SH-SY5Y (cell line): Measurements from ENCODE around the gene OTOG.

ENCODE experiments used
- GATA2 ChIP-seq: IDR thresholded peaks from 2 replicates; pipeline ENCODE4 v1.6.1; 2011; ENCODE audit warnings: mild to moderate bottlenecking, low read depth, low read length
- GATA3 ChIP-seq: IDR thresholded peaks from 2 replicates; pipeline ENCODE4 v1.6.1; 2011; ENCODE audit warnings: low read depth, mild to moderate bottlenecking, low read length, moderate library complexity

The OTOG gene

DNA sequence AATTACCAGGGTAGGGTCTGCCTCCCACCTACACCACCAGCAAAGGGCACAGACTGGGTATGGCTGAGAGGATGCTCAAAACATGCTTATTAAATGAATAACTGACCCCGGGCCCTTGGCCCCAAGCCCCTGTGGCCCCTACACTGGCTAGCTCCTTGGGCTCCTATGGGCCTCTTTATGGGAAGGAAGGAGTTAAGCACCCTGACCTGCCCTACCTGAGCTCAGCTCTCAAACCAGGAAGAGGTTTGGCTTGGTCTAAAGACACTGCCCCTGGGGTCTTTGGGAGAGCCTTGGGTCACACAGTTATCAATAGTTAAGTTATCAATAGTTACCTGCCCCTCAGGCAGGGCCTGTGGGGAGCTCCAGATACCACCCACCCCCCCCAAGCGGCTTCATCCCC is 4.0 kb upstream of the OTOG start:
- TF ChIP-seq GATA2 (no peak), GATA3 (no peak)

DNA sequence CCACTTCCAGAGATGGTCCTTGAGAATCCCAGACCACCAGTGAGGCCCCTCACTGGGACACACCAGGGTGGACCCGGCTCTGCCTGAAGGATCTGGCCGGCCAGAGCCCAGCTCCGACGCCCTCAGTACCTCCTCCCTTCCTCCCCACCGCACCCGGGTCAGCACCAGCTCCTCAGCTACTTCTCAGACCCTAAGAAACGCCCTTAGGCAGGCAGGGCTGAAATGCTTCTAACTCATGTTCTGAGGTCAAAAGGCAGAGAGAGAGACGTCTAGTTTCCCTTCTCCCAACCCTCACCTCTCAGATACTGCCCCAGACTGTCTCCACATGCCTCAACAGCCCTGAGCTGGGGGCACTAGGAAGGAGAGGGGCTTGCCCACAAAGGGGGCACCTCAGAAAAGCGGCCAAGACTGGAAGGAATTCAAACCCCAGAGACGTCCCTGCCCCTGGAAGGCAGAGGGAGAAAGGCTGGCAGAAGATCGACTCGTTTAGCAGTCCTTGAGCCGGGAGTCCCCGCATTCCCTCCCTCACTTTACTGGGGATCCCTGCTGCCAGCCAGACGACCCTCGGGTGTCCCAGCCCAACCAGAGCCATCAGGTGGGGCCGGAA is 3.4 kb upstream of the OTOG start:
- TF ChIP-seq GATA3 (no peak), GATA2 (no peak)

DNA sequence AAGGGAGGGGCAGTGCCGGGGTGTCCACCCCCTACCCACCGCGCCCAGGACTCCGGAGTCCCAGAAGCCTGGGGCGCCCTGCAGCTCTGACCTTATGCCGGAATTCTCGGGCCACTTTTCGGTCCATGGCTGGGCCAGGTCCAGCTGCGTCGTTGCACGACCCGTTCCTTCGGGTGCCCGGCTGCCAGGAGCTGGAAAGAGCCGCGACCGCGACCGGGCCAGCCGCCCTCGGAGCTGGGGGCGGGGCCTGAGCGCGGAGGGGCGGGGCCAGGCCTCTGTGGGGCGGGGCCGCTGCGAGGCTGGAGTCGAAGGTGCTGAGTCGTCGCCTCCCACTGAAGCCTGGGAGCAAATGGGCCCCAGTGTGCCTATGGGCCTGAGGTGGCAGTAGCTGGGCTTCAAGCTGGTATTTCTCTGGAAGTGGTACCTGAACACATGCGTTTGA is 2.9 kb upstream of the OTOG start, which contains the start of gene USH1C:
TSS of gene USH1C (minus strand) at position 236 of the 442 bp plus-strand sequence. CDS start at position 127, 109 bp downstream.
- no peak for TF ChIP-seq GATA2
- no peak for TF ChIP-seq GATA3

DNA sequence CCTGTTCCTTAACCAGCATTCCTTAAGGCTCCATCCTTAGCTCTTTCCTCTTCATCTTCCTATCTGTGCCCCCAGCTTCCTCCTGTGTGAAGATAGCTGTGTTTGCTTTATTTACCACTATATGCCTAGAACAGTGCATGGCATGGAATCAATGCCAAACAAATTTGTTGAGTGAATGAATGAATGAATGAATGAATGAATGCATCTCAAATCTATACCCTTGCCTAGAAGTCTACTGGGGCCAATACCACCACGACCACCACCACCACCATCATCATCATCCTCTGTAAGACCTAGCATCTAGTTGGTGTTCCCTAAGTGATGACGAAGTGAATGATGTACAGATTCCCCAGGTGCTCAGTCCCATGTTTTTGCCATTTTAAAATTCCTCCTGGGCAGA is 819 bp upstream of the OTOG start:
- TF ChIP-seq GATA3 (no peak), GATA2 (no peak)

DNA sequence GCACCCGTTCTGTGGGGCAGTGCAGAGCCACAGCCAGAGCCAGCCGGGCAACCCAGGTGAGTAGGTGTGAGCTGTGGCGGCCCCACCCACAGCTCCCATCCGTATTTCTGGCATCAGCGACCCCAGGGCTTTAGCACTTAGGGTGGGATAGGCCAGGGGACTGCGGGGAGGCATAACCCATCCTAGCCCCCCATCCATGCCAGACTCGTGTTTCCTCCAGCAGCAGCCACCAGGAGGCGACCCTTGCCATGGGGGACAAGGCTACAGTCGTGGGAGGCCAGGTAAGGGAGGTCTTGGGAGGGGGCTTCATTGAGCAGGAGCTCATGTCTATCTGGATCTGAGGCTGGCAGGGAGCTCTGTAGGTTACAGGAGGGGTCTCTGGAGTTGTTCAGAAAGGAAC is 873 bp downstream of the OTOG start:
- TF ChIP-seq GATA2 (no peak), GATA3 (no peak)

DNA sequence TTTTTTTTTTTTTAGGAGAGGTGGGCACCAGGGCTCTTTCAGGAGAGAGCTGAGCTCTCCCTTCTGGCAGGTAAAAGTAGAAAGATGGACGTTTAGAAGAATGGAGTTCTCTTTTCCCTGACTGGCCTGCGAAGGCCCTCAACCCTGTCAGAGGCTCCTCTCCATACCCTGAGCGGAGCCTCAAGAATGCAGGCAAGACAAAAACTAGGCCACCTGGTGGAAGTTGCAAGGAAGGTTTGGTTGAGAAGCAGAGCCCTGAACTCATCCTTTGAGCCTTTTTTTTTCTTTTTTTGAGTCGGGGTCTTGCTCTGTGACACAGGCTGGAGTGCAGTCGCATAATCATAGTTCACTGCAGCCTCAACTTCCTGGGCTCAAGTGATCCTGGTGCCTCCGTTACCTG is 1.4 kb downstream of the OTOG start:
- TF ChIP-seq GATA3 (no peak), GATA2 (no peak)

DNA sequence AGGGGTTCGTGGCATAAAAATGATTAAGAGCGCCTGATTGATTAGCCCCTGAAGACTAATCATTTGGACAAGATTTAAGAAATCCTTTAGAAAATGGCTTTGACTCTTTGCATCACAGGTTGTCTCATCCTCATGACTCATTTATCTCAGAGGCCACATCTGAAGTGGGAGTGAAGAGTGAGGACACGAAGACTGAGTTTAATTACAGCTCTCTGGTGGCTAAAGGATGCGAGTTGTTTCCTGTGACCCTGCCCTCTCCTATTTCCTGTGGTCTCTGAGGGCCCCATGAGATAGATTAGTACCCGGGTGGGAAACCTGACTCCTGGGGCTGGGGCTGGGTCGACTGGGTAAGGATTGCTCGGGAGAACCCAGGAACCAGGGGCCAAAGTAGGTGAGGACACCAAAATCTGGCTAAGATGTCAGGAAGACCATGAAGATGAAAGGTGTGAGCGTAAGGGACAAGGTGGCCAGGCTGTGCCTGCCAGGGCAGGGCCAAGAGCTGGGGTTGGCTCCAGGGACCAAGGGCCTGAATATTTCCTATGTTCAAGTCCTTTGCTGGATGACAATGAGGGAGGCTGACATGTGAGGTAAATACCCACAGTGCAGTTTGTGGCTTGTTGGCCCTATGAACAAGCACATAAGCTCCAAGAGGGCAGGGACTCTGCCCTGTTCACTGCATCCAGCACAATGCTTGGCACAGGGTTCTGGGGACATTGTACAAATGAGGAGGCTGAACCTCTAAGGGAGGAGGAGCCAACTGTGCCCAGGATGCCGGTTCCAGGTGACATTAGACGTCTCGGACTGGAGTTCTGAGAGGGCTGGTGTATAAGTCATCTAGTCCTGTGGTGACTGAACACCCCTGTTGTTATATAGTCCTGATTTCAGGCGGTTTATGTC is 3.6 kb downstream of the OTOG start:
- TF ChIP-seq GATA2 (no peak), GATA3 (no peak)

DNA sequence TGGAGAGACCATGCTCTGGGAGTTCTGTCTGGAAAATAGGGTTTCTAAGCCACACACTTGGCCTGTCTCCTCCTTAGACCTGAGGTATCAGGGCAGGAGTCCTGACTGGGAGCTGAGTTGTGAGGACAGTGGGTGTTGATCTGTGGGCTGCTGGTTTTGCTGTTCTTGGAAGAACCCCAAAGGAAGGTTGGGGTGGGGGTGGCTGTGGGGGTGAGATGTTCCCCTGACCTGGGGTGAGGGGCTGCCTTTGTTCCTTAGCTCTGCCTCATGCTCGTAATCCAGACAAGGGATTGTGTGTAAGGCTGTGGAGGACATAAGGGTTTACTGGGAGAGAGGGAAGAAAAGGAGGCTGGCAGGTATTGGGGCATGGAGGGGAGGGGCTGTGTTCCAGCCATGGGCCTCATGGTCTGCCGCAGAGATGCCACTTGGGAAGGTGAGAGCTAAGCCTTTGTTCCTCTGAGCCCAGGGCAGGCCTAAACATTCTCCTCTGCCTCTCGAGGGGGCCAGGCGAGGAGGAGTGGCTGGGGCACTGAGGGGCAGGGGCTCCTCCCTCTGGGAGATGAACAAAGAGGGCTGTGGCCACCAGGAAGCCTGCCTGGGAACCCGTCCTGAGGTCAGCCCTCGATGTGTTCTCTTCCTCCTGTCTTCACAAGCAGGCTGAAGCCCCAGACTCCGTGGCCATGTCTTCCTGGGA is 4.4 kb downstream of the OTOG start:
- TF ChIP-seq GATA2 = no peak
- TF ChIP-seq GATA3 = no peak

DNA sequence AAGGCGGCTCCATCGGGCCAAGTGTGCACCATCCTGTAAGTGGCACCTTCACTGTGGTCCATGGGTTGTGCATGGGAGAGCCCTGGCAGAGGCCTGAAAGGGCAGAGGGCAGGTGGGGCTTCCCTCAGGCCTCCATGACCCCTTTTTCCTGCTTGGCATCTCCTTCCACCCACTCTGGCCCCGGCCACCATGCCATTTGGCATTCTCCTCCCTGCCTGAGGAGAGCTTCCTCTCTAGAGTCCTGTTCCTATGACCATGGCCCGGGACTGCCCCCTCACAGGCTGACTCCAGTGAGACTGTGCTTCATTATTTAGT is 4.9 kb downstream of the OTOG start:
- no peak for TF ChIP-seq GATA3

DNA sequence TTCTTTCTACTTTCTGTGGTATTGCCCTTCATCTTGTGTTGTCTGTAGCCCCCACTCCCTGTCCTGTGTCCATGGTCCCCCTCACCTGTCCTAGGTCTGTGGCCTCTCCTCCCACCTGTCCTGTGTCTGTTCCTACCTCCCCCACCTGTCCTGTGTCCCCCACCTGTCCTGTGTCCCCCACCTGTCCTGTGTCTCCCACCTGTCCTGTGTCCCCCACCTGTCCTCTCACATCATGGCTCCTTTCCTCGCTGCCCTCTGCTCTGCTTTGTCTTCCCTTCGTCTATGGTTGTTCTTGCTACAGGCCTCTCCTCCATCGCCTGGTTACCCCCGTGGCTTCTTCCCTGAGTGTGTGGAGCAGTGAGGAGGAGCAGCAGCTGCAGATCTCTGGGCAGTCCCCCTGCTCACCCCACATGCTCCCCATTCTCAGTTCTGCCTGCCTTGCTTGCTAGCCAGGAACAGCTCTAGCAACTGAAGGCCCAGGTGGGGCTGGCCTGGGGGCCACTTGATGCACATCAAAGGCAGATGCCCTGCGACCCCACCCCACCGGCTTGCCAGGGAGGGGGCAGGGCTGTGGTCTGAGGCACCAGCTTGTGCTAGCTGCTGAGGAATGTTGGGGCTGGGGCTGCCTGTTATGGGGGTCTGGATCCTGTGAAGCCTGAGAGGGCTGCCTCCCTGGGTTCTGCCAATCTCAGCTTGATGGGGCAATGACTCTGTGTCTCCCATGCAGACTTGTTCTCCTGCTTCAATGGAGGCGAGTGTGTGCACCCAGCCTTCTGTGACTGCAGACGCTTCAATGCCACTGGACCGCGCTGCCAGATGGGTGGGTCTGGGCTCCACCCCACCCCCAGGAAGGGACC is 5.6 kb downstream of the OTOG start:
- no peak for TF ChIP-seq GATA2
- TF ChIP-seq GATA3 = no peak

DNA sequence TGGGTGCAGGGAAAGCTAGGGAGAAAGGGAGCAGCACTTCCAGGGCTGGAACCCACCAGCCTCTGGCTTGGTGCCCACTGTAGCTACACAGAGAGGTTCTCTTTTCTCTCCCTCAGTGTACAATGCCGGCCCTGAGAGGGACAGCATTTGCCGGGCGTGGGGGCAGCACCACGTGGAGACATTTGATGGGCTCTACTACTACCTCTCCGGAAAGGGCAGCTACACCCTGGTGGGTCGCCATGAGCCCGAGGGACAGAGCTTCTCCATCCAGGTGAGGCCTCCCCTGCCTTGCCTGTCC is 6.1 kb downstream of the OTOG start:
- TF ChIP-seq GATA3 (no peak), GATA2 (no peak)

DNA sequence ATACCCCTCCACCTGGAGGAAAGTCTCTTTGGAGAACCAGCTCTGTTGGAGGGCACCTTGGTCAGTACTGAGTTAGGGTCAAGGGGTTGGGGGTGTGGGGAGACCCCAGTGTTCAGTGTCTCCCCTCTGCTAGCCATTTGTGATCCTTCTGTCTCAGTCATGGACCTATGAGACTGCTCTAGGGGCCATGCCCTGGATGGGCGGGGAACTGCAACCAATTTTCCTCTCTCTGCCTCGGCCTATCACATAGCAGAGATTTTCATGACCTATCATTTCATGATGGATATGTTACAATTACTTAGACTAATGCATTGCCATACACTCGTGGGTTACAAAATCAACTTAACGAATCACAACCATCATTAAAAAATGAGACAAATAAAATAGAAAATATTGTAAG is 7.4 kb downstream of the OTOG start:
- TF ChIP-seq GATA2 (no peak), GATA3 (no peak)

DNA sequence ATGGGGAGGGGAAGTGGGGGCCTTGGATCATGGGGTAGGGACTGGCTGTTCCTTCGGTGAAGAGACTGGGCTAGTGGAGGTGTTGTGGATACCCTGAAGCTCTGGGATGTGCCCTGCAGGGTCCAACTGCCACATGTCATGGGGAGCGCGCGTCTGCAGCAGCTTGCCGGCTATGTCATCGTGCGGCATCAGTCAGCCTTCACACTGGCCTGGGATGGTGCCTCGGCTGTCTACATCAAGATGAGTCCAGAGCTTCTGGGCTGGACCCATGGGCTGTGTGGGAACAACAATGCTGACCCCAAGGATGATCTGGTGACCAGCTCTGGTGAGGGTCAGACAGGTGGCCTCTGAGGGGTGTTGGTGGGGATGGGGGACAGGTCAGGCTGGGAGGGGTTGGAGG is 9.9 kb downstream of the OTOG start:
- TF ChIP-seq GATA2 = no peak
- no peak for TF ChIP-seq GATA3

DNA sequence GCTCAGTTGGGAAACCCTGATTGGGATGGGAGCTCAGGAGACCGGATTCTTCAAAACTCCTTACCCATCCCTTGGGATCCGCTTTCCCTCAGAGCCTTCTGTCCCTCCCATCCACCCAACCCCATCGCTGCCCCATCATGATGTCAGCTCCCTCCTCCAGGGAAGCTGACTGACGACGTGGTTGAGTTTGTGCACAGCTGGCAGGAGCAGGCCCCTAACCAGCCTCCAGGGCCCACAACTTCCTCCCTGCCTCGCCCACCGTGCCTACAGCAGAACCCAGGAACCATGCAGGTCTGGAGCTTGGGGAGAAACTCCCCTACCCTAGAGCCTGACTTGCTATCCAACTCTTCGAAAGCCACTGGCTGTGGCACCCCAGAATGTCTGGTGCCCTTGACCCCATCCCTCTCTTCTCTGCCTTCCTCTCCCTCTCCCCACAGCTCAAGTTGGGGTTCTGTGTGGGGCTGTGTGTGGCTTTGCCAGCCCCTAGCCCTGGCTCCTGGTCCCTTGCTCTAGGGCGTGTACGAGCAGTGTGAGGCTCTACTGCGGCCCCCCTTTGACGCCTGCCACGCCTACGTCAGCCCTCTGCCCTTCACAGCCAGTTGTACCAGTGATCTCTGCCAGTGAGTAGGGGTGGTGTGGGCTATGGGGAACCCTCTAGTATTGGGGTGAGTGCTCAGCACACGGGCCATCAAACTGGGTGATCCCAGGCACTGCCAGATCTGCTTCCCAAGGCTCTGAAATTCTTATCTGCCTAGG is 11.1 kb downstream of the OTOG start:
- no peak for TF ChIP-seq GATA3
- no peak for TF ChIP-seq GATA2
